PC-9 (cell line): ENCODE data around the gene NACC2.

Experiments used
- CTCF ChIP-seq: fragments of 200-600 bp; sonication (generic); conservative IDR thresholded peaks from 2 replicates; pipeline ENCODE4 v1.6.1; 2017; ENCODE audit warnings: mixed run types, antibody characterized with exemption, mild to moderate bottlenecking, moderate library complexity
- EZH2 ChIP-seq: fragments of 200-600 bp; sonication (generic); IDR thresholded peaks from 2 replicates; pipeline ENCODE4 v1.8.0; 2017; ENCODE audit warnings: antibody characterized with exemption, low read depth

DNA sequence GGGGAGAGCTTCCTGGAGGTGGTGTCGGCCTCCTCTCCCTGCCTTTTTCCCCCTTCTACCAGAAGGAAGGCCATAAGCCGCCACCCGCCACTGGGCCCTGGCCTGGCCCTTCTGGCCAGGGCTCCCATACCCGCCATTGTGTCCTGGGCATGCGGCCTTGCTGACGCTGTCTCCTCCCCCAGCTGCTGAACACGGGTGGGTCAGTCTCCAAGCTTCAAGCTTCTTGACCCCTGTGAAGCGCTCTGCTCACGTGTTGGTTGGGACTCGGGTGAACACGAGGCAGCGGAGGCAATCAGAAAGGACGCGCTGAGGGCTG, 109.7 kb downstream of the NACC2 start:
- no peak for TF ChIP-seq CTCF
- TF ChIP-seq EZH2, result no peak
